AG09309 (cell line): ENCODE data around the gene MTUS2.

Experiments used
- DNase-seq: peaks from one replicate; pipeline ENCODE4 v3.0.0-alpha.2; 2010; ENCODE audit warnings: low read depth
- H3K4me3 ChIP-seq: 2 replicates; pipeline ENCODE4 v1.5.1; 2011; ENCODE audit warnings: mild to moderate bottlenecking, low read depth, low read length, moderate library complexity; ENCODE audit not compliant: control insufficient read depth
- CTCF ChIP-seq: IDR thresholded peaks from 2 replicates; pipeline ENCODE4 v1.5.1; 2011; ENCODE audit warnings: mild to moderate bottlenecking, low read depth, low read length, inconsistent platforms; ENCODE audit not compliant: insufficient read depth, control insufficient read depth; ENCODE audit errors: missing control alignments

The MTUS2 gene

GRCh38 chr13:29021717-29022116 lies 201.6 kb downstream of the MTUS2 start:
- DNase-seq: no peak
- no peak overlapping the region for H3K4me3 ChIP-seq
- no peak for TF ChIP-seq CTCF

GRCh38 chr13:29022410-29022809 lies 202.3 kb downstream of the MTUS2 start:
- no peak for DNase-seq
- TF ChIP-seq CTCF: no peak
- H3K4me3 ChIP-seq: no peak overlapping the region

GRCh38 chr13:29022968-29023367 lies 202.8 kb downstream of the MTUS2 start:
- no peak overlapping the region for H3K4me3 ChIP-seq
- no peak for TF ChIP-seq CTCF

GRCh38 chr13:29024783-29025182 lies 204.6 kb downstream of the MTUS2 start:
- TF ChIP-seq CTCF: no peak
- no peak overlapping the region for H3K4me3 ChIP-seq
- DNase-seq: no peak

More at GRCh38 chr13:29022968-29023367, 202.8 kb downstream of the MTUS2 start:
- DNase-seq: no peak

- TF ChIP-seq CTCF: no peak
- H3K4me3 ChIP-seq: no peak overlapping the region
- DNase-seq: no peak
These were observed 208.7 kb downstream of the MTUS2 start for GRCh38 chr13:29028868-29029267.

GRCh38 chr13:29038700-29039099 lies 218.6 kb downstream of the MTUS2 start:
- no peak for TF ChIP-seq CTCF
- no peak overlapping the region for H3K4me3 ChIP-seq
- no peak for DNase-seq

- DNase-seq: no peak
- no peak overlapping the region for H3K4me3 ChIP-seq
These were observed 219.1 kb downstream of the MTUS2 start for GRCh38 chr13:29039212-29039611.

More at GRCh38 chr13:29039212-29039611, 219.1 kb downstream of the MTUS2 start:
- TF ChIP-seq CTCF: no peak
